ENCODE data around the gene SZRD1.

The SZRD1 gene

GRCh38 chr1:16367968-16368890 lies 1.2 kb downstream of the SZRD1 start:
- no peak for DNase-seq

GRCh38 chr1:16369821-16370220 lies 2.8 kb downstream of the SZRD1 start:
- DNase-seq: no peak

- no peak for DNase-seq
These were observed 4.7 kb downstream of the SZRD1 start for GRCh38 chr1:16371725-16372124.

GRCh38 chr1:16372535-16373285 lies 5.7 kb downstream of the SZRD1 start:
- DNase-seq: no peak

GRCh38 chr1:16374266-16374665 lies 7.2 kb downstream of the SZRD1 start:
- no peak for DNase-seq

GRCh38 chr1:16375521-16376340 lies 8.7 kb downstream of the SZRD1 start:
- DNase-seq: no peak

- DNase-seq: no peak
These were observed 9.9 kb downstream of the SZRD1 start for GRCh38 chr1:16376971-16377370.

GRCh38 chr1:16378443-16378842 lies 11.4 kb downstream of the SZRD1 start:
- DNase-seq: no peak

GRCh38 chr1:16380868-16381267 lies 13.8 kb downstream of the SZRD1 start:
- DNase-seq: no peak

- no peak for DNase-seq
These were observed 16.8 kb downstream of the SZRD1 start for GRCh38 chr1:16383888-16384287.

GRCh38 chr1:16385659-16386453 lies 18.8 kb downstream of the SZRD1 start:
- no peak for DNase-seq

- DNase-seq: no peak
These were observed 19.5 kb downstream of the SZRD1 start for GRCh38 chr1:16386454-16387113.

GRCh38 chr1:16387201-16388188 lies 20.5 kb downstream of the SZRD1 start:
- DNase-seq: no peak

- no peak for DNase-seq
These were observed 24.4 kb downstream of the SZRD1 start for GRCh38 chr1:16391411-16391810.

- no peak for DNase-seq
These were observed 25.9 kb downstream of the SZRD1 start for GRCh38 chr1:16392740-16393569.

GRCh38 chr1:16393570-16394521 lies 26.8 kb downstream of the SZRD1 start:
- DNase-seq: no peak

GRCh38 chr1:16394977-16395376 lies 27.9 kb downstream of the SZRD1 start:
- DNase-seq: no peak

GRCh38 chr1:16396591-16396990 lies 29.5 kb downstream of the SZRD1 start:
- no peak for DNase-seq

Measured in NCI-H526 (cell line).